GM12878 (cell line): ENCODE measurements around the gene IL17A. TPM values are rescaled to one million over a fixed set of nuclear protein-coding genes. Genes with fewer than 3 reads are reported as not detected.
A peak's percentile ranks its signal among the peaks of the same experiment; 100 is the strongest.

Source experiments
- ATAC-seq: fragments of 200-7000 bp; cut with Tn5 transposase; 3 replicates; pipeline ENCODE4 v1.9.1; 2020; ENCODE audit warnings: mild to moderate bottlenecking, moderate library complexity
- BruUV-seq: library from RNA; stranded (reverse); fragments of 400-500 nt; replicated peaks from 2 replicates; lab custom pipeline; 2021; lab: Mats Ljungman, UMichigan
- CTCF ChIA-PET: fragments of 300-600 bp; sonication (Branson Sonifier 250); formaldehyde crosslinking; extraction: SDS; loops from one replicate; lab custom pipeline; 2021; ENCODE audit warnings: inconsistent platforms; lab: Yijun Ruan, JAX
- POLR2A ChIA-PET: fragments of 350-600 bp; formaldehyde crosslinking; extraction: SDS; loops from one replicate; lab custom pipeline; 2021; ENCODE audit warnings: inconsistent platforms; lab: Charles Lee
- RAD21 ChIA-PET: fragments of 300-600 bp; sonication (Branson Sonifier 250); formaldehyde crosslinking; loops from one replicate; lab custom pipeline; 2023; ENCODE audit warnings: antibody characterized with exemption; ENCODE audit not compliant: unreplicated experiment; lab: Charles Lee
- SMC1A ChIA-PET: fragments of 300-600 bp; sonication (Branson Sonifier 250); formaldehyde crosslinking; loops from one replicate; lab custom pipeline; 2023; ENCODE audit not compliant: unreplicated experiment, uncharacterized antibody; lab: Charles Lee
- DNase-seq: peaks from one replicate; pipeline ENCODE4 v3.0.0-alpha.2; 2011; ENCODE audit warnings: low read depth, low spot score
- FAIRE-seq: peaks from 3 replicates; lab custom pipeline; 2011; peaks lifted over from hg19 to GRCh38; lab: Jason Lieb, UNC
- H2AFZ ChIP-seq: 2 replicates; pipeline ENCODE4 v1.6.0; 2011; ENCODE audit warnings: low read depth, low read length, control low read depth; ENCODE audit not compliant: control insufficient read depth
- H3K27ac ChIP-seq: 2 replicates; pipeline ENCODE4 v1.5.1; 2011; ENCODE audit warnings: control low read depth; ENCODE audit not compliant: control insufficient read depth, insufficient read depth
- H3K27me3 ChIP-seq, 2 experiments: replicated peaks in 1 of 2; 2 replicates each; pipeline versions ENCODE4 v1.6.0 to v1.6.1; 2011; ENCODE audit warnings: low read length in 1 of 2; ENCODE audit not compliant: control insufficient read depth in 2 of 2, insufficient read depth in 2 of 2
- H3K36me3 ChIP-seq, 2 experiments: 2 replicates each; pipeline ENCODE4 v1.5.1; 2011; ENCODE audit warnings: low read length in 1 of 2; ENCODE audit not compliant: control insufficient read depth in 2 of 2, insufficient read depth in 2 of 2
- H3K4me1 ChIP-seq: 2 replicates; pipeline ENCODE4 v1.6.1; 2011; ENCODE audit warnings: mild to moderate bottlenecking, low read length, moderate library complexity, mixed read lengths; ENCODE audit not compliant: control insufficient read depth, insufficient read depth
- H3K4me2 ChIP-seq: 2 replicates; pipeline ENCODE4 v1.6.0; 2011; ENCODE audit warnings: control low read depth; ENCODE audit not compliant: control insufficient read depth, insufficient read depth
- H3K4me3 ChIP-seq: fragments of 200-600 bp; sonication (generic); 2 replicates; pipeline ENCODE4 v1.5.1; 2016
- H3K79me2 ChIP-seq: 2 replicates; pipeline ENCODE4 v1.6.0; 2011; ENCODE audit warnings: low read length; ENCODE audit not compliant: control insufficient read depth, insufficient read depth
- H3K9ac ChIP-seq: 2 replicates; pipeline ENCODE4 v1.8.0; 2011; ENCODE audit warnings: low read length, control low read depth, mixed read lengths; ENCODE audit not compliant: control insufficient read depth, insufficient read depth
- H3K9me3 ChIP-seq: replicated peaks from 3 replicates; pipeline ENCODE4 v1.5.1; 2011; ENCODE audit warnings: mild to moderate bottlenecking, low read length; ENCODE audit not compliant: control insufficient read depth, insufficient read depth
- H4K20me1 ChIP-seq: 2 replicates; pipeline ENCODE4 v1.6.0; 2011; ENCODE audit not compliant: control insufficient read depth, insufficient read depth
- ATF2 ChIP-seq: IDR thresholded peaks from 2 replicates; pipeline ENCODE4 v1.6.1; 2012; ENCODE audit warnings: low read length, inconsistent platforms
- CHD1 ChIP-seq: IDR thresholded peaks from 2 replicates; pipeline ENCODE4 v1.6.1; 2012; ENCODE audit warnings: low read depth, low read length, improper control_type of control experiment
- HDAC6 ChIP-seq: fragments of 200-600 bp; sonication (generic); IDR thresholded peaks from one replicate; pipeline ENCODE4 v1.8.0; 2017; ENCODE audit warnings: antibody characterized with exemption; ENCODE audit not compliant: unreplicated experiment
- POLR2AphosphoS2 ChIP-seq: IDR thresholded peaks from 2 replicates; pipeline ENCODE4 v1.6.1; 2011; ENCODE audit warnings: low read depth, mild to moderate bottlenecking, low read length, improper control_type of control experiment, moderate library complexity
- RFX5 ChIP-seq: IDR thresholded peaks from 2 replicates; pipeline ENCODE4 v1.6.1; 2011; ENCODE audit warnings: low read depth, low read length, improper control_type of control experiment
- STAT3 ChIP-seq: IDR thresholded peaks from 2 replicates; pipeline ENCODE4 v1.6.1; 2011; ENCODE audit warnings: low read depth, low read length, improper control_type of control experiment
- WGBS: methylation state at CpG from one replicate; pipeline ENCODE4 v1.1.6; 2016; ENCODE audit warnings: low lambda C conversion rate; ENCODE audit not compliant: insufficient replicate concordance, insufficient coverage; ENCODE audit errors: missing lambda C conversion rate; 5-methylcytosine and 5-hydroxymethylcytosine counted together
- in situ Hi-C: fragments of 300-500 bp; cut with MboI; formaldehyde crosslinking; loops from 9 replicates; pipeline ENCODE4 v1.14.3; 2018; ENCODE audit warnings: mixed read lengths
- intact Hi-C: fragments of 100-400 bp; cut with micrococcal nuclease; formaldehyde crosslinking; loops from one replicate; pipeline ENCODE4 v1.14.2; 2022; ENCODE audit not compliant: unreplicated experiment
- polyA plus RNA-seq, 11 experiments: library from polyadenylated mRNA; depleted of rRNA in 4 of 11; unstranded in 6 of 11; stranded (reverse) in 5 of 11; fragments of >200 nt; fragmentation: Nextera tagmentation in 4 of 11; fragmentation: Illumina TruSeq in 1 of 11; extraction: Ambion mirVana in 4 of 11; extraction: Trizol in 1 of 11; gene quantifications; 1 replicate in 1 of 11; 2 replicates in 10 of 11; pipeline versions ENCODE4 v1.2.1 to v1.2.3, GENCODE V29; 2011 to 2016; ENCODE audit warnings: inconsistent platforms in 2 of 11, missing spikeins in 2 of 11, low read depth in 1 of 11
- total RNA-seq, 4 experiments: library from RNA; depleted of rRNA in 3 of 4; stranded (reverse); fragments of >200 nt in 3 of 4; fragmentation: Illumina TruSeq in 1 of 4; extraction: Trizol in 1 of 4; gene quantifications; 2 replicates each; pipeline versions ENCODE4 v1.2.1 to v1.2.3, GENCODE V29; 2013 to 2021

IL17A gene
- total and polyA plus RNA-seq, 10 of the 15 experiments (the other 5 are each of a cell fraction or from before 2014, with no cell fraction given): not detected

GRCh38 chr6:52187098-52187497 lies 923 bp downstream of the IL17A start:
- H2AFZ ChIP-seq: no peak overlapping the region
- no TSS peak for BruUV-seq
- FAIRE-seq (no peak), DNase-seq (no peak), ATAC-seq (no peak)
- peak overlapping the region; percentile 82; the same call in 1 of the 2 replicates for H3K4me2 ChIP-seq
- H3K79me2 ChIP-seq: no peaks in the 10 kb centered on the region
- ChIA-PET CTCF (interaction anchor here (0.6 to 2.3 kb wide), 2 partner anchors 14 to 42 kb away, joined by 3 to 6 read pairs; no protein-coding TSS in a partner anchor), POLR2A (no interaction called here), RAD21 (no interaction called here), SMC1A (interaction anchor here (1.1 to 1.3 kb wide), 3 partner anchors 23 to 475 kb away, joined by 3 to 4 read pairs (median 3); no protein-coding TSS in a partner anchor)
- no peak for TF ChIP-seq HDAC6
- H4K20me1 ChIP-seq: no peaks in the 10 kb centered on the region
- no peak overlapping the region for H3K4me3 ChIP-seq
- H3K27ac ChIP-seq: peak overlapping the region; percentile 14; the same call in 1 of the 2 replicates
- 6% methylated on average over 1 of the region's 1 CpG for WGBS
- H3K36me3 ChIP-seq: no peaks in the 10 kb centered on the region
- H3K9ac ChIP-seq: no peak overlapping the region
- H3K4me1 ChIP-seq: peaks cover 24% of the 10 kb centered on the region
- no peaks in the 10 kb centered on the region; the same call in 1 of the 3 replicates for H3K9me3 ChIP-seq
- in situ Hi-C loops (no loop called here), intact Hi-C loops (no loop called here)
- peaks cover 0 to 2% of the 10 kb centered on the region in 2 experiments; a peak in 2 of 4 replicates for H3K27me3 ChIP-seq

GRCh38 chr6:52189974-52190373 lies 3.8 kb downstream of the IL17A start:
- ATAC-seq: no peak
- BruUV-seq: no TSS peak
- H2AFZ ChIP-seq: no peak overlapping the region; the same call in 1 of the 2 replicates
- H3K4me2 ChIP-seq: no peak overlapping the region
- H3K27me3 ChIP-seq: no peaks in the 10 kb centered on the region
- H3K4me3 ChIP-seq: no peak overlapping the region
- TF ChIP-seq STAT3: no peak
- TF ChIP-seq ATF2: no peak
- TF ChIP-seq POLR2AphosphoS2: no peak
- TF ChIP-seq RFX5: no peak
- TF ChIP-seq CHD1: no peak
- ChIA-PET CTCF (no interaction called here), SMC1A (interaction anchor here (0.8 to 1.1 kb wide), 3 partner anchors 13 to 44 kb away, joined by 3 to 4 read pairs (median 3); no protein-coding TSS in a partner anchor), POLR2A (no interaction called here), RAD21 (no interaction called here)
- no peaks in the 10 kb centered on the region for H3K79me2 ChIP-seq
- no peak overlapping the region for H3K9ac ChIP-seq
- no peak for DNase-seq
- H3K4me1 ChIP-seq: peaks cover 24% of the 10 kb centered on the region
- in situ Hi-C loops (no loop called here), intact Hi-C loops (no loop called here)
- H4K20me1 ChIP-seq: no peaks in the 10 kb centered on the region
- 97% methylated on average over 2 of the region's 2 CpGs for WGBS
- no peak overlapping the region for H3K27ac ChIP-seq
- no peak for FAIRE-seq
- H3K9me3 ChIP-seq: no peaks in the 10 kb centered on the region; the same call in 1 of the 3 replicates
- no peaks in the 10 kb centered on the region for H3K36me3 ChIP-seq
